ENCODE measurements around the gene RSPH1.
A peak's percentile ranks its signal among the peaks of the same experiment; 100 is the strongest.
"Not testable (repeated sequence)": the region's sequence is repeated elsewhere in the genome, so short reads cannot be mapped to it uniquely, and the experiment has no call there.

Gene RSPH1

DNA sequence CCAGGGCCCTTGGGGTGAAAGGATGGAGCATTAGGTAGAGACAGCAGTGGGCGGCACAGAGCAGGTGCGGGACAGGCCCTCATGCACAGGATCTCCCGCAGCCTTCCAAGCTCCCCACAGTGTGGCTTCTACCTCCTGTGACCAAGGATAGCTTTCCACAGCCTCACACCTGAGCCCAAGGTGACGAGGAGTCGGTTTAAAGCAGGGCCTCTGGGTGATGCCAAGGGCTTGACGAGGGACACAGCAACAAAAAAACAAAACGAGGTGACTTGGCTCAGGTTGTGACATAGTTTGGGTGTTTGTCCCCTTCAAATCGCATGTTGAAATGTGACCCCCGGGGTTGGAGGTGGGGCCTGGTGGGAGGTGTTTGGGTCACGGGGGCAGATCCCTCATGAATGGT, 15.3 kb downstream of the RSPH1 start:
- DNase-seq, result no peak

DNA sequence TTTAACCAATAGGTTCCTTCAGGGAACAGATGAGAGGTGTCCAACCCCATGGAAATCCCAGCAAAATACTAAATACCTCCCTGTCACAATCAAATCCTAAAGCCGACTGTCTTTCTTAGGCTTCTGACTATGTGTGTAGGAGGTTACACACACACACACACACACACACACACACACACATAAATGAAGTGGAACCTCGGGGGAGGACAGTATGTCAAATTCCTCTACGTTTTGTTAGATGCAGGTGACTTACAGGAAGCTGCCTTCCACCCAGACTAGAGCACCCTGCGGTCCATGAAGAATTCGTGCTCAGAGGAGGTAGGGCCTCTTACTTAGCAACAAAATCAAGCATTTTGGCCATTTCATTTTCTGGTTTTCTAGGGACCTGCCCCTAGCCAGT, 16.4 kb downstream of the RSPH1 start:
- DNase-seq, result no peak

DNA sequence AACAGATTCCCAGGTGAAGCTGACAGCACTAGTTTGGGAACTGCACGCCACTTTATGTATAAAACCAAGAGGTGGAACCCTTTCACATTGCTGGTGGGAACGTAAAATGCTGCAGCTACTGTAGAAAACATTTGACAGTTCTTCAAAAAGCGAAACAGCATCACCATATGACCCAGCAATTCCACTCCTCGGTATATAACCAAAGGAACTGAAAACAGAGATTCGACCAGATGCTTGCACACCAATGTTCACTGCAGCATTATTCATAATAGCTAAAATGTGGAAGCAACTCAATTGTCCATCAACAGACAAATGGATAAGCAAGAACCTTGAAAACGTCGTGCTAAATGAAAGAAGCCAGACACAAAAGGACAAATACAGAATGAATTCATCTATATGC, 17.5 kb downstream of the RSPH1 start:
- DNase-seq, result no peak

DNA sequence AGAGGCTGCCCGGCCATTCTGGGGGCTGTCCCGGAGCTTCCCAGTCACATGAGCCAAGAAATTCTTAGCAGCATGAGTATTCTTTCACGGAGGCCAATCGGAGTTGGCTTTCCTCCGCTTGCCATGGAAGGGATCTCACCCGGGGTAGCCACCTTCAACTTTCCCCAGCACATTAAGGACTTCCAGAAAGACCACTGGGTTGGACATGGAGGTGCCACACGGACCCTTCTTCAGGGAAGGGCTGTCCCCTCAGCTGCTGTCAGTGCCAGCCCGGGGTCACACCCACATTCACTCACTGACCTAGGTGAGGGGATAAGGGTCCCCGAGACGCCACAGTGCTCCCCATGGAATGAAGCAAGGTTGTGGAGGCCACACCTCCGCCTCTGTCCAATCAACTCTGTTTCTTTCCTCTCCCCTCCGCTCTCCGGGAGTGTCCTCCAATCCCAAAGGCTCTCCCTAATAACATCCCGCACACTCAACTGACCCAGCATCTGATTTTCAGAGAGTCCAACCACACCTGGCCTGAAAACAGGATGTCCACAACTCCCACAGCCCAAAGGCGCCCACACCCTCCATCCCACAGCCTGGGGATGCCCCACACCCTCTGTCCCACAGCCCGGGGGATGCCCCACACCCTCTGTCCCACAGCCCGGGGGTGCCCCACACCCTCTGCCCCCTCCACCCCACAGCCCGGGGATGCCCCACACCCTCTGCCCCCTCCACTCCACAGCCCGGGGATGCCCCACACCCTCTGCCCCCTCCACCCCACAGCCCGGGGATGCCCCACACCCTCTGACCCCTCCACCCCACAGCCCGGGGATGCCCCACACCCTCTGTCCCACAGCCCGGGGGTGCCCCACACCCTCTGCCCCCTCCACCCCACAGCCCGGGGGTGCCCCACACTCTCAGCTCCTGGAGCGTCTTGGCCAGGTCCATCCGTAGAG, 19.4 kb downstream of the RSPH1 start:
- no peak for DNase-seq

DNA sequence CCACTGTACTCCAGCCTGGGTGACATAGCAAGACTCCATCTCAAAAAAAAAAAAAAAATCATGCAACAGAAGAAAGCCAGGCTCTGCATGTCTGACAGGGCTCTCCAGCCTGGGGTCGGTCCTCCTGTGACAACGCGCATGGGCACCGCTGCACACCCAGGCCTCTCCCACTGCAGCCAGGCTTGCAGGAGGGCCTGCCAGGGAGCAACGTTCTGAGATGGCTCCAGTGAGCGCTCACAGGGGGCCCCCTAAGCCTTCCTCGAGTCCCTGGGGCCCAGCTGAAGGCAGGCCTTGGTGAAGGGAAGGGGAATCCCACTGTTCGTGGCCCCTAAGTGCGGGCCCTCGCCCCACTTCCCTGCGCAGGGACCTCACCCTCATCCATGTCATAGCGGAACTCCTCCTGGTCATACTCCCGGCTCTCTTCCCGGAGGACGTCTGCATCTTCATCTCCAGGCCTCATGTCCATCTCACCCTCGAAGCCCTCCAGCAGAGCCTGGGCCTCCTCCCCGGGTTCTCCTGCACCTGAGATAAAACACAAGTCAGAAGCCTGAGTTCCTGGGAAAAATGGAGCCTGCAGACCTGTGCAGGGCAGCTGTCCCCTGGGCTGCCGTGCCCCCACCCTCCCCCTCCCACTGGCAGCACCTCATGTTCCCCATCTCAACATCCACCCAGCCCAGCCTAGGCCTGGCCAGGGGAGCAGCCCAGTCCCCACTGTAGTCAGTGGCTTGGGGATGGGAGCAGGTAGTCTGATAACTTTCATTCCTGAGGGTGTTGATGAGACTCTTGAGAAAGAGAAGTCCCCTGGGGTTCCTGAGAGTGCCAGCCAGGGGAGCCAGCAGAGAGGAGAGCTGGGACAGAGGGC, 20.3 kb downstream of the RSPH1 start:
- no peak for DNase-seq

DNA sequence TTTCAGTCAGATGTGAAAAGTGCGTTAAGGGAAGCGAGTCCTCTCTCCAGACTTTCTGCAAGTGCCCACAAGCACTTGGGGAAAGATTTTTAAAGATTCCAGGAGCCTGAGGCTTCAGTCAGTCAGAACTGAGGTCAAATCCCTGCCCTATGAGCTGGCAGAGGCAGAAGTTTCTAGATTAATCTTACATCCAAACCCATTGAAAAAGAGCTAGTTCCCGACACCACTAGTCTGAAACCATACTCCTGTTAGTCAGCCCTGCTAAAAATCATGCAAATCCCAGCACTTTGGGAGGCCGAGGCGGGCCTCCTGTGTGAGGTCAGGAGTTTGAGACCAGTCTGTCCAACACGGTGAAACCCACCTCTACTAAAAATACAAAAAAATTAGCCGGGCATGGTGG, 21.0 kb downstream of the RSPH1 start:
- DNase-seq, result no peak

DNA sequence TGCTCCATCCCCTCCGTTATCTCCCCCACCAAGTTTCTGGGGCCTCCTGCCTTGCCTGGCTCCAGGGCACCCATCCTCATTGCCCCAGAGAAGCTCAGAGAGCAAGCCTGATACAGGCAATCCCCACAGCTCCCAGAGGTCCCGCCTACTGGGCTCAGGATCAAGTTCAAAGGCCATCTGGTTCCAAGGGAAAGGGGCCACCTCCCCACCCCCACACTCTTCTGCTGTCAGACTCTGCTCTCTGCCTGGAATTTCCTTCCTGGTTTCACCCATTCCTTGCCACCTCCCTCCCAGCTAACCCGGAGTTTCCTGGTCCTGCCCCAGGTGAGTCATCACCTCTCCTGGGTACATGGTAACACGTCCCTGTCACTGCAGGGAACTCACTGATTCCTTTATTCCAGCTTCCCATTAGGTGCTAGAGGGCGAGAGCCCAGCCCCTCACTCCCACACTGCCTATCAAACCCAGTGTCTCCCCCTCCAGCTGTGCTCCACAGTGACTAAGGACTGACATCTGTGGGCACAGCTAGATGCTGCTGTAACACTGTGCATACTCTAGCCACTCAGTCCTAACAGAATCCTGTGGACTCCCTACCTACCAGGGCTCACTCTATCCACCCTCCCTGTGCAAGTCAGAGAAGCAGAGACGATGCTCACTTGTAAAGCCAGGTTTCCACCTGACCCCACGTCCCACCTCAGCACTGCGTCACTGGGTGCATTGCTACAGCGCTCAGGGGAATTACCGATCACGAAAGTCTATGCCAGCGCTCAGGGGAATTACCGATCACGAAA, 21.8 kb downstream of the RSPH1 start:
- DNase-seq, result no peak

DNA sequence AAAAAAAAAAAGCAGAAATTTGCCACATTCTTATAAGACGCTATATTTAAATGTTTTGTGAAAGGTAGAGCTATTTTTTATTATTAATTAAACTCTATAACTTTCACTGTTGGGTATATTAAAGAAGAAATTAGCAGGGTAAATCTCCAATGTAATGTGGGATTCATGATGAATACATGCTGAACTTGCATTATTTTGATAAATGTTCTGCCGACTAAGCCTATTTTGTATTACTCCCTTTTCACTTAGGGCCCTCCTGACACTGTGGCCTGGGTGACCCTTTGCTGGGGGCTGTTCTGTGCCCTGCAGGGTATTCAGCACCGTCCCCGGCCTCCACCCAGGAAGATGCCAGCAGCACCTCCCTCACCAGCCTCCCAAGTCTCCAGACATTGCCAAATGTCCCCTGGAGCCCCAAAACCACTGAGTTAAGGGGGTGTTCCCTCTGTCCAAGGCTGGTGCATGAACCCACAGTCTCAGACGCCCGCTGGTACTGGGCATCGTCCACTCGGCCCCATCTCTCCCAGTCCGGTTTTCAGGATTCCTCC, 22.5 kb downstream of the RSPH1 start:
- no peak for DNase-seq

DNA sequence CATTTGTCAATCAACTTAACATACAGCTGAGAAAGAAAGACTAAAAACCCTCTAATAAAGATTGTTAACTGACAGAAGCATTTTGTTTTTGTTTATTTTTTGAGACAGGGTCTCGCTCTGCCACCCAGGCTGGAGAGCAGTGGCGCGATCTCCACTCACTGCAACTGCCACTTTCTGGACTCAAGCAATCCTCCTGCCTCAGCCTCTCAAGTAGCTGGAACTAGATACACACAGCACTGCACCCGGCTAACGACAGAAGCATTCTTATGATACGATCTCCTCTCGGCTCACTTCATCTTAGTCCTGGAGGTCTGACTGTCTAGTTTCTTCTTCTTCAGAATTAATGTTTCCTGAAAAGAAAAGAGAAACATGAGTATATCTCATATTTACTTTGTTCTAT, 23.5 kb downstream of the RSPH1 start:
- no peak for DNase-seq

DNA sequence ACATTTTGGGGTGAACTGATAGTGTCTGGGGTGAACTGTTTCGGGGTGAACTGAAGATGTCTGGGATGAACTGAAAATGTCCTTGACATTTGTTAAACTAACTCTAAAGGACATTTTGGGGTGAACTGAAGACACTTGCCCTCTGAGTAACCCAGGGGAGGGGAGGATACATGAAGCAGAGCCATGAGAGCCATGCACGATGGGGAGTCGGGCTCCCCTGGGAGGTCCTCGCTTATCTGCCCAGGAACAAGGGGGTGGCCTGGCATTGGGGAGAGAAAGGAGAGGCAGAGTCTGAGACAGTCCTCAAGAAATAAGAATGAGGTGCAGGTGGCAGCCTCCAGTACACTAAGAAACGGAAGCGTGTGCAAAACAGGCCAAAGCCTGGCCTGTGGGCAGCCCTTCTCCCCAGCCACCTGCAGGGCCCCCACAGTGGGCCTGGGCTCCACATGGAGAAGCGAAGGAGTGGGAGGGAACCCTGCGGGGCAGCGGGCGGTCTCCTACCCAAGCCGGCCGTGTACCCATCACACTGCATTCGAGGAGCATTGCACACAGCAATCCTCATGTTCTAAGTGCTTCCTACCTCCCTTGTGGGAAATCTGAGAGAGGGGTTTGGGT, 24.2 kb downstream of the RSPH1 start:
- no peak for DNase-seq

DNA sequence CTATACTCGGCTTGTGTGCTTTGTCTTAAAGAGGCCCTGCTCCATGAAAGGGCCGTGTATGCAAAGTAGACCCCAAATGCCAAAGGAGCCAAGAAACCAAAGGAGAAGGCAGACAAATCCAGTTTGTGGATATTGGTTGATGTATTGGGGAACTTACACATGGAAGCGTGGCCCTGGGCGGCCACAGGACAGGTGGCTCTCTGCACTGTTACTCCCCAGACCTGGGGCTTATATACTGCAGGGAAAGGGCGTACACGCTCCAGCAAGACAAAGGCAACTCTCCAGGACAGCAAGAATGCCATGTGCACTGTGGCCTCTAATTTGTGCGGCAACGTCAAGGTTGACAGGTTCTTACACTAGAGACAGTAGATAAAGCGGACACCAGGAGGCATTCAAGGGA, 24.8 kb downstream of the RSPH1 start:
- DNase-seq, result no peak

DNA sequence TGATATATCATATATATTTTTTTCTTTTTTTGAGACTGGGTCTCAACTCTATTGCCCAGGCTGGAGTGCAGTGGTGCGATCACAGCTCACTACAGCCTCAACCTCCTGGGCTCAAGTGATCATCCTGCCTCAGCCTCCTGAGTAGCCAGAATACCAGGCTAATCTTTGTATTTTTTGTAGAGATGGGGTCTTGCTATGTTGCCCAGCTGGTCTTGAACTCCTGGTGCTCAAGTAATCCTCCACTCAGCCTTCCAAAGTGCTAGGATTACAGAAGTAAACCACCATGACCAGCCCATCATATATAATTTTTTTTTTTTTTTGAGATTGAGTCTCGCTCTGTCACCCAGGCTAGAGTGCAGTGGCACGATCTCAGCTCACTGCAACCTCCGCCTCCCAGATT, 26.3 kb downstream of the RSPH1 start:
- not testable (repeated sequence) for DNase-seq

DNA sequence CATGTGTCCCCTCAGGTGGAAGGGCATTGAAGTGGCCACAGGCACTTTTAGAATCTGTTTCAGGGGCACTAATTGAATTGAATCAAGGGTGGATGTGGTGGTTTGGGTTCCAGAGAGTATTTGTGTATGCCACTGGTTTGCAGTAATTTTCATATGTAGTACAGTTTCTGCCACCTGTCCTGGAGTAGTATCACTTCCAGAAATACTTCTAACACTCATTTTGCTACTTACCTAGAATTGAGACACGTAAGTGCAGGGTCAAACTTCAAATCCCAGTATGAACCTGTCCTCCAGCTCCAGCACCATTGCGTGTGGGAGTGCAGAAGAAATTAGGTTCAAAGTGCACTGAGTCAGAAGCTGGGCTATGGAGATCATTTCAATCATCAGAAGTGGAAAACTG, 26.8 kb downstream of the RSPH1 start:
- no peak for DNase-seq

DNA sequence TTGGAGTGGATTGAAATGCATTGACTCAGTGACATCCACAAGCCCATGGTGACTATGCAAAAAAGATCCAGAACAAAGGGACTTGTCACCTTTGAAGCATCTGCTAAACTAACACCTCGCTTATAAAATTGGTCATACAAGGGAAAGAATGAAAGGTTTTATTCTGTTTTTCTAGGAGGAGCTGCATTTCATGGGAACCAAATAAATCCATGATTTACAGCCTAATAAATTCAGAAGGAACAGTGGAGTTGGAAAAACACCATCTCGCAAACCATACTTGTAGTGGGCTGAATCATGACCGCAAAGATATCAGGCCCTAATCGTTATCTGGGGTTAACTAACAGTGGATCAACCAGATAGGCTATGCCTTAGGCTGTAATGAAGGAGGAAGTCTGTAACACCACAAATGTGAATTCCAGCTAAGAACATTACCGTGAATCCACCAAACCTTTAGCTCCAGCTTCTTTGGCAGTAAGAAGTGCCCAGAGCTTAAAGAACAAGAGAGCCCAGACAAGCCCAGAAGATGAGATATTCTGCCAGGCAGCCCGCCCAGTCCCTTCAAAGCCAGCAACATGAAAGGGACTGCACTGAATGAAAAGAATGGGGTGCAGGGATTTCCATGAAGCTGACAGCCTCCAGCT, 27.4 kb downstream of the RSPH1 start:
- DNase-seq, result no peak

DNA sequence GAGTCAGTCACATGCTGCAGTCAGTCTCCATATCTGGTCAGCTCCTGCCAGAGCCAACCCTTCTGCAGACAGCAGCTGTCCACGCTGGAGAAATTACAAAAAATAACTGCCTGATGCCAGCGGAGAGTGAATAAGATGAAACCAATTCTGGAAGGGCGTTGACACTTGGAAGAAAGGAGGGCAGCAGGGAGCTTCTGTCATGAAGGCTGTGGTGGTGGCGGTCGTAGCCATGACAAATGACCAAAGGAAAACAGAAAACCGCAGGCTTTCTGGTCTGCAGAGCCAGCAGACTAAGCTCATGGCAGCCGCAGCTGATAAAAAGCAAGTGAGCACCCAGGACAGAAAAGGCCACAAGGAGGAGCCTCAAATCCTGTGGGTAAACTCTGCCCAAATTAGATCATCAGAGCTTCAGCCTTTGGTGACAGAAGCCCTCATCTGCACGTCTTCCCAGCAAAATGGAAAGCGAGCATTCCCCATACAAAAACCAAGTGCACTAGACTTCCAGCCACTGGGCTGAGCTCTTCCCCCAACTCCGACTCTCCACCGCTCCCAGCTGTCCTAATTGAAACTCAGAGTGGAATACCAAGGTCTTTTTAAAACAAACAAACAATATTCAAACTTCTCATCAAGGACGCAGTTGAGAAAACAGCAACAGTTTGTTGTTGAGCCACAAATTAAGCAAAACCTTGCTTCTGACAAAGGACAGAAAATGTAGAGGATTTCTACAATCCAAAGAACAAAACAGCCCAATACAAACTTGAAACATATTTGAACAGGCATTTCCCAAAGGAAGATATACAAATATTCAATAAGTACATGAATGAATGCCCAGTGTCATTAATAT, 28.7 kb downstream of the RSPH1 start:
- DNase-seq, result no peak

DNA sequence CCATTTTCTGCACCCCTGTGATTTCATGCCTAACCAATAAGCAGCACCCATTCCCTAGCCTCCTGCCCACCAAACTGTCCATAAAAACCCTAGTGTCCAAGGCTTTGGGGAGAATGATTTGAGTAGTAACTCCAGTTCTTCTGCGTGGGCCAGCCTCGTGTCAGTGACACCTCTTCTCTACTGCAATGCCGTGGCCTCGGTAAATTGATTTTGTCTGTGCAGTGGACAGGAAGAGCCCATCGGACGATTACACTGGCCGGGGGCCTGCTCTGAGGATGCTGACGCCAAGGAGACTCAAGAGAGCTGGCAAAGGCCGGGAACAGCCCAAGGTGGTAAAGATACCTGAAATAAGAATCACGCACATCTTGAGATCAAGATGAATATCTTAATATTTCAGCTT, 29.3 kb downstream of the RSPH1 start:
- no peak for DNase-seq

DNA sequence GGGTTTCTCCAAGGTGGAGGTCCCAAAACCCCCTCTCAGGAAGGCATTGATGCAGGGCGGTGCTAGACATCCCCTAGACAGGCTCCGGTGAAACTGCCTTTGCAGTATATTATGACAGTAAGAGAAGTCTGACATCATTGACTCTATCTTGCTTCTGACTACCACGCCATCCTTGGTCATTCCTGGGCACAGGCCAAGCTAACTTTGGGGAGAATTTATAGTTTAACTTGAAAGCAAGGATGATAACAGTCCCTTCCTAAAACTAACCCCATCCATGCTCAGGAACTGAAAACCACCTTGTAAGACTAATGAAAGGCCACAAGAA, 30.3 kb downstream of the RSPH1 start:
- DNase-seq, result no peak

DNA sequence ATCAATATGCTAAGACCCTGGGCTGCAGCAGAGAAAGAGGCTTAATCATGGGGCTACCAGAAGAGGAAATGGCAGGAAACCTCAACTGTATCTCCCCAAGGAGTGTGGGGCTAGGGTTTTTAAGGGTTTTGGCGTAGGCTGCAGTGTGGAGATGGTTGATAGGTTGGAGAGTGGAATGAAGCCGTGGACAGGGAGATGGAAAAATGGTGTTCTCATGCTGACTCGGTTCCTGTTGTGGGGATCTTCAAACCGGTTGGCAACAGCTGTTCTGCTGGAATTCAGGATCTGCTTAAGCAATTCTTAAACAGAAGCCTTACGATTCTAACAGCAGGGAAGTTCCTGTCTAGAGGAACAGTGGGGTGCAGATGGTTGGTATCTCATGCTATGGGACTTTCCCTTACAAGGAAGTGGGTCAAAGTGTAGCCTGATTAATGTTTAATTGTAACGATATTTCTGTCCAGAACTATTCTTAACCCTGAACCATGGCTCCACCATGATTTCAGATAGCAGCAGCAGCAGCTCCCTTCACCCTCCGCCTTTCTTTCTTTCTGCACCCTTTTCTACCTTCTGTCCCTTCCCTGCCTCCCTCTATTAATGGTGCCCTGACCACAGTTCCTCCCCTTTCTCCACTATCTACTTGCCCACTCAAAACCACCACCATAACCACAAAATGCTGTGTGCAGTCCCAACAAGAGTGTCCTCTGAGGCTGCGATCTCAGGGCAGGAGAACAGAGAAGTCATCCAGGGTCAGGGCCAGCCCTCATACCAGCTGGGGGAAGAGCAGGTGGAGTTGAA, 30.8 kb downstream of the RSPH1 start:
- DNase-seq, result peak; percentile 90

DNA sequence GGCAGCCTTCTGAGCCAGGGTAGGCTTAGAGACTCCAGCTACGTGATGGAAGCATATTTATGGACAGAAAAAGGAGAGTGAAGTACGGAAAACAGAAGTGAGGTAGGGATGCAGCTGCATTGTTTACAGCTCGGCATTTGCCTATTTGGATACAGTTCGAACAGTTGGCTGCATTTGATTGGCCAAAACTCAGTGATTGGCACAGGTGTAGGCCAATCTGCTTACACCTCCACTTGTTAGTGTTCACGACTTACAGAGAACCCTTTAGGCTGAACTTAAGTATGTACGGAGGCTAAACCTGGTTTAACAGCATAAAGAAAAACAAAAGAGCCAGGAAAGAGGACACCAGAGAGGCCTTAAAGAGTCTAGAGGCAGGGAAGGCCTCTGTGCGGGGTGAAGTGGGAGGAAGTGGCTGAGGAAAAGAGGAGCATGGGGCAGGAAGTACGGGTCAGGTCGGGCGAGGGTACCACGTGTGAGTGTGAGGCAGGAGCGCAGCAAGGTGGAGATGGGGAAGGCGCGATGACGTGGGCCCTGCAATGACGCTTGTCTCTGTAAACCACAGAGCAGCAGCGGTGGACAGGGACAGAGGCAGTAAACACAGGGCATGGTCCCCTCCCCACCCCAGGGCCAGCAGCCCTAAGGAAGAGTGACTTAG, 32.0 kb downstream of the RSPH1 start:
- peak; percentile 80 for DNase-seq
